HG02642 (cell line): ENCODE data around the gene TREML2.

Experiments used
- ATAC-seq: cut with Tn5 transposase; IDR thresholded peaks from one replicate; pipeline ENCODE4 v1.9.1; 2021; ENCODE audit warnings: mild to moderate bottlenecking; ENCODE audit not compliant: unreplicated experiment, poor library complexity

TREML2 gene

GRCh38 chr6:41181566-41181965, 19.4 kb downstream of the TREML2 start:
- no peak for ATAC-seq

GRCh38 chr6:41179163-41179562, 21.8 kb downstream of the TREML2 start:
- no peak for ATAC-seq

GRCh38 chr6:41177695-41178094, 23.3 kb downstream of the TREML2 start:
- no peak for ATAC-seq

GRCh38 chr6:41177287-41177686, 23.7 kb downstream of the TREML2 start:
- no peak for ATAC-seq

- no peak for ATAC-seq
These were observed 24.8 kb downstream of the TREML2 start for GRCh38 chr6:41176189-41176588.

GRCh38 chr6:41175084-41175483, 25.9 kb downstream of the TREML2 start:
- ATAC-seq: no peak

GRCh38 chr6:41174610-41175009, 26.3 kb downstream of the TREML2 start:
- ATAC-seq: no peak

GRCh38 chr6:41171908-41172307, 29.0 kb downstream of the TREML2 start:
- ATAC-seq: no peak

- no peak for ATAC-seq
These were observed 30.3 kb downstream of the TREML2 start for GRCh38 chr6:41170547-41171160.

- no peak for ATAC-seq
These were observed 33.6 kb downstream of the TREML2 start for GRCh38 chr6:41167173-41167963.

- no peak for ATAC-seq
These were observed 36.3 kb downstream of the TREML2 start for GRCh38 chr6:41164551-41165120.

- ATAC-seq: no peak
These were observed 37.6 kb downstream of the TREML2 start for GRCh38 chr6:41163419-41163717.

GRCh38 chr6:41162687-41163418, 38.1 kb downstream of the TREML2 start, which contains the start of gene TREM2:
Gene TREM2, minus strand, starts transcription at chr6:41163116. Its CDS starts 34 bp downstream, at chr6:41163082.
- no peak for ATAC-seq

GRCh38 chr6:41161851-41162552, 38.9 kb downstream of the TREML2 start:
- ATAC-seq: no peak

GRCh38 chr6:41161380-41161779, 39.6 kb downstream of the TREML2 start:
- ATAC-seq: no peak

- no peak for ATAC-seq
These were observed 40.0 kb downstream of the TREML2 start for GRCh38 chr6:41160933-41161332.

- ATAC-seq: no peak
These were observed 41.4 kb downstream of the TREML2 start for GRCh38 chr6:41159415-41160082.

- no peak for ATAC-seq
These were observed 43.6 kb downstream of the TREML2 start for GRCh38 chr6:41157323-41157722.

- ATAC-seq: no peak
These were observed 44.2 kb downstream of the TREML2 start for GRCh38 chr6:41156771-41157170.

- no peak for ATAC-seq
These were observed 44.9 kb downstream of the TREML2 start for GRCh38 chr6:41156001-41156400.
